GM21529 (cell line): ENCODE data around the gene IVD.

Experiments used
- ATAC-seq: cut with Tn5 transposase; IDR thresholded peaks from one replicate; pipeline ENCODE4 v1.9.1; 2021; ENCODE audit not compliant: unreplicated experiment

The IVD gene

DNA sequence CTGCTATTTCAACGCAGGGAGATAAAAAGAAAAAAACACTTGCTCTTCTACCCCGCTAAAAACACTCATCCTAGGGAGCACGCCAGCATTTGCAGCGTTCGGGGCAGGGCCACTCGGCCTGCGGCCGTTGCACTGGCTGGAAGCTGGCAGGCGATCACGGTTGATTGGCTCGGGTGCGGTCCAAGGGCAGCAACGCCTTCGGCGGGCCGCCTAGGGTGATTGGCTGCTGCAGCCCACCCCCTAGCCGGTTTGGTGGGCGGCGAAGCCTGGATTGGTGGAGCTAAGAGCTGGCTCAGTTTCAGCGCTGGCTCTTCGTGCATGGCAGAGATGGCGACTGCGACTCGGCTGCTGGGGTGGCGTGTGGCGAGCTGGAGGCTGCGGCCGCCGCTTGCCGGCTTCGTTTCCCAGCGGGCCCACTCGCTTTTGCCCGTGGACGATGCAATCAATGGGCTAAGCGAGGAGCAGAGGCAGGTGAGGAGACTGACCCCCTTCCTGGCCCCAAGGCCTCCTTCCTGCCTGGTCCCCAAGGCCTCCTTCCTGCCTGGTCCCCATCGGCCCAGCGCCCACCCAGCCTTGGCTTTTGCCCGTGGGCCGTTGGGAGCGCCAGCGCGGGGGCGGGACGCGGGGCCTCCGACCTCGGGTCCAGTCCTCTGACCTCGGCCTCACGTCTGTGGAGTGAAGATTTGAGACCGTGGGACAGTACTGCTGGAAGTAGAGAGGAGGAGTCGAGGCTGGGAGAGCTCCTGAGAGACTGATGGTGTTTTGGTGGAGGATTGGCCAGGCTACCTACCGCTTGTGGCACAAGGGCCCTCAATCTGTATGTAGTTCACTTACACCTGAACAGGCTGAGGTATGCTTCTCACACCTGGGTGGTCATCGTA is at the start of gene IVD:
IVD (plus strand) TSS at position 295 of the 881 bp plus-strand sequence; CDS start at position 328, 33 bp downstream.
- peak; percentile 82 for ATAC-seq

- ATAC-seq, result no peak
These were observed 49.5 kb upstream of the IVD start for GRCh38 chr15:40355976-40356585.

DNA sequence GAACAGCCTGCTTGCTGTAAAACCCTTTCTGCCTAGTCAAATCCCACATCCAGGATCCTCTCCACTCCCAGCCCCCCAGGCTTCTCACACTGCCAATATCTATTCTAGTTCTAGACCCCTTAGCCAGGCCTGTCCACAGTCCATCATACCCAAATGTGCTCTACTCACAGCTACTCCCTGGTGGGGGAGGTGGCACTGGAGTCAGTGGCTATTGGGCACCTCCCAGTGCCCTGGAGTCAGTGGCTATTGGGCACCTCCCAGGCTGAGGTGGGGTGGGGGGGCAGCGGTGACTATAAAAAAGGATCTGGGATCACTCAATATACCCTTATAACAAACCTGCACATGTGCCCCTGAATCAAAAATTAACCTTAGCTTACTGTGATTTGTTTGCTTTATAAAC is 48.3 kb upstream of the IVD start:
- no peak for ATAC-seq

- ATAC-seq, result peak; percentile 76
These were observed 47.7 kb upstream of the IVD start, which contains the start of gene DISP2 for GRCh38 chr15:40357723-40358470. DISP2 (plus strand) TSS chr15:40358219; CDS start chr15:40358322, 103 bp downstream.

GRCh38 chr15:40358471-40359353 is 46.9 kb upstream of the IVD start:
- ATAC-seq, result peak; percentile 25

DNA sequence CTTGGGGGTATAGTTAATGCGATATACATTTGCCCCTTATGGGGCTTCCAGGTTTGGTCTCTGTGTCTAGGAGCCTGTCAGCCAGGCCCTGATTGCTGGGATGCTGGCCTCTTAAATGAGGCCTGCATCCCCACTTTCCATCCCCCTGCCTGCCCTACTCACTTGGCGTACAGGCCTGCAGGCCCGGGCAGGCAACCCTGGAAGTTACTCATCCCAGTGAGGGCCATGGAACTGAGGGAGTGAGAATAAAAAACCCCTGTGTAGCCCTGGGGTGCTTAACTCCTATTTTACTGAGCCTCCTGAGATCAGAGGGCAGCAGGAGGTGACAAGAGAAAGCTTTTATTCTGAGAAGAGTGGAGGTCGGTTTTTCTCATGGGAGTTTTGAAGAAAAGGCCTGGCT is 45.6 kb upstream of the IVD start:
- ATAC-seq, result no peak

DNA sequence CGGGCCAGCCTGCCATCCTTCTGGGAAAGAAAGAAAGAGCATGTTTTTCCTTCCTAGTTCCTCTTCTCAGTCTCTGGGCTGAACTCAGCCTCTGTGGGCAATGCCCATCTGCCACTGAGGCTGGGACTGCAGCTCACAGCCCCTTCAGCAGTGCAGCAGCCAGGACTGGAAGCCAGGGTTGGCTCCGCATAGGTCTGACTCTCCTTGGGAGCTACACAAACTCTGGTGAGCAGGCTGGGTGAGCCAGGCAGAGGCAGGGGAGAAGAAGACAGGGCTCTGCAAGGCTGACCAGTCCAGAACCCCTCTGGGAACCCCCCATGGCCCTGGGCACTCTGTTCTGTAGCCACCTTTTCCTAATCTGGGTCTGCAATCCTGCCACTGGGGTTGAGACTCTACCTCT is 44.0 kb upstream of the IVD start:
- no peak for ATAC-seq

DNA sequence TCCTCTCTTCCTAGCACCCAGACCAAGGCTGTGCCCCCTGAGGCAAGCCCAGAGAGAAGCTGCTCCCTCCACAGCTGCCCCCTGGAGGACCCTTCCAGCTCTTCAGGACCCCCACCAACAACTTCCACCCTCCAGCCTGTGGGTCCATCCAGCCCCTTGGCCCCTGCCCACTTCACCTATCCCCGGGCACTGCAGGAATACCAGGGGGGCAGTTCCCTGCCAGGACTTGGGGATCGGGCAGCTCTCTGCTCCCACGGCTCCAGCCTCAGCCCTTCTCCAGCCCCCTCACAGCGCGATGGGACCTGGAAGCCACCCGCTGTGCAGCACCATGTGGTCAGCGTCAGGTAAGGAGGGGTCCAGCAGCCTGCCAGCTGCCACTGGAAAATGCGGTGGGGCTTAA is 42.0 kb upstream of the IVD start:
- ATAC-seq, result no peak

GRCh38 chr15:40364251-40364650 is 41.3 kb upstream of the IVD start:
- no peak for ATAC-seq

DNA sequence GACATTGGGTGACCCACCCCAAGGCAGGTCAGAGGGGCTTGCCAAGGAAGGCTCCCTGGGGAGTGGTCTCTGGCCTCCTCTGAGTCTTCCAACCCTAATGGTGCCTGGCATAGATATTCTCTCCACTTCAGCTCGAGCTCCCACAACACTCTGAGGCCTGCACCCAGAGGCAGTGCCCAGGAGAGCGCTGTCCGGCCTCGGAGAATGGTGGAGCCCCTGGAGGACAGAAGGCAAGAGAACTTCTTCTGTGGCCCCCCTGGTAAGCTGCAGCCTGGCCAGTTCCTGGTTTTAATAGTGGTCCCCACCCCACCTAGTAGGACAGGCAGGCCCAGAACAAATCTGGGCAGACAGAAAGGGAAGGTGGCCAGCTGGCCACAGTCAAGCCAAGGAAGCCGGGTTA is 40.6 kb upstream of the IVD start:
- ATAC-seq, result no peak

GRCh38 chr15:40365624-40366456 is 39.8 kb upstream of the IVD start:
- no peak for ATAC-seq

DNA sequence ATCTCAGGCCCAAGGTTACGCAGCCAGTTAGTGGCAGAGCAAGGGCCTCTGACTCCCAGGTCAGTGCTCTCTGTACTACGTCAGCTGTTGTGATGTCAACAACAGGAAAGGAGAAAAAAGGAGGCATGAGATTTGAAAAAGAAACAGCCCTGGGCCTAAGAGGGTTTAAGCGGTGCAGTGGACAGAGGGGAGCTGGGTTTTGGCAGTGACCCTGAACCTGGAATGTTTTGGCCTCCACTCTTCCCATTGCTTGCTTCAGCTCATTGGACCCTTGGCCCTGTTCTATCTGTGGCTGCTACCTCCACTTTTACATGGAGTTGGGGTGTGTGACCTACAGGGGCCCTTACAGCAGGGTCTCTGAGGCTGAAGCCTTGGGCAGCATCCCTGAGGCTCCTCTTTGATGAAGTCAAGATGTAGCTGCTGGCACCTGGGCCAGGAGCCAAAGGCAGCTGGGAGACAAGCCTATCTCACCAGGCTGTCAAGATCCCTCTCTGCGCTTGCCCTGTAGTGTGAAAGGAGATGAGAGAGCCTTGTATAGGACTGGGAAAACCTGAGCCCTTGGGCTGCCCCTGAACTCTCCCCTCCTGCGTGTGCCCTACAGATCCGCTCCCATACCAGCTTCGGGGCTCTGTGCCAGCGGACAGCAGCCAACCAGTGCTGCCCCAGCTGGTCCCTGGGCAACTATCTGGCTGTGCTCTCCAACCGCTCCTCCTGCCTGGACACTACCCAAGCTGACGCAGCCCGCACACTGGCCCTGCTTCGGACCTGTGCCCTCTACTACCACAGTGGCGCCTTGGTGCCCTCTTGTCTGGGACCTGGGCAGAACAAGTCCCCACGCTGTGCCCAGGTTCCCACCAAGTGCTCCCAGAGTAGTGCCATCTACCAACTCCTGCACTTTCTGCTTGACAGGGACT is 38.9 kb upstream of the IVD start:
- no peak for ATAC-seq

DNA sequence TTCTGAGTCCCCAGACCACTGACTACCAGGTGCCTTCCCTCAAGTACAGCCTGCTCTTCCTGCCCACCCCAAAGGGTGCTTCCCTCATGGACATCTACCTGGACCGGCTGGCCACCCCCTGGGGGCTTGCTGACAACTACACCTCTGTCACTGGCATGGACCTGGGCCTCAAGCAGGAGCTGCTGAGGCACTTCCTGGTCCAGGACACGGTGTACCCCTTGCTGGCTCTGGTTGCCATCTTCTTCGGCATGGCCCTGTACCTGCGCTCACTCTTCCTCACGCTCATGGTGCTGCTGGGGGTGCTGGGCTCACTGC is 38.3 kb upstream of the IVD start:
- no peak for ATAC-seq

GRCh38 chr15:40367686-40368611 is 37.6 kb upstream of the IVD start:
- peak; percentile 85 for ATAC-seq

GRCh38 chr15:40368719-40369473 is 36.7 kb upstream of the IVD start:
- no peak for ATAC-seq

GRCh38 chr15:40369474-40369869 is 36.1 kb upstream of the IVD start:
- no peak for ATAC-seq

DNA sequence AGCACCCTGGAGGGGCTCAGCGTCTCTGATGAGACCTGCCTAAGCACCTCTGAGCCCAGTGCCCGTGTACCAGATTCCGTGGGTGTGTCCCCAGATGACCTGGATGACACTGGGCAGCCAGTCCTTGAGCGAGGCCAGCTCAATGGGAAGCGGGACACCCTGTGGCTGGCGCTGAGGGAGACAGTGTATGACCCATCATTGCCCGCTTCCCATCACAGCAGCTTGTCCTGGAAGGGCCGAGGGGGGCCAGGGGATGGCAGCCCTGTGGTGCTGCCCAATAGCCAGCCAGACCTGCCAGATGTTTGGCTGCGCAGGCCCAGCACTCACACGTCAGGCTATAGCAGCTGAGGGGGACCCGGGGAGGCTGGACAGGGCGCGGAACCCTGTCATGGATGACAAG is 35.6 kb upstream of the IVD start:
- no peak for ATAC-seq
